Stomach (tissue), 9 donors: ENCODE results near the gene ALK. TPM values are rescaled to one million over a fixed set of nuclear protein-coding genes. Genes with fewer than 3 reads are reported as not detected.

Experiments
- DNase-seq, 2 donors: peaks; one replicate each; pipeline versions ENCODE4 v3.0.0 to v3.0.0-alpha.2; 2013 to 2019
- H3K27ac ChIP-seq, 5 donors: fragments of 200-600 bp in 4 of 5; sonication (generic) in 4 of 5; one replicate each; pipeline ENCODE4 v1.5.1; 2013 to 2019; ENCODE audit warnings: mild to moderate bottlenecking in 1 of 5, moderate library complexity in 1 of 5
- H3K27me3 ChIP-seq, 3 donors: fragments of 200-600 bp; sonication (generic); one replicate each; pipeline ENCODE4 v1.5.1; 2017 to 2019; ENCODE audit warnings: mixed run types in 1 of 3
- H3K36me3 ChIP-seq, 4 donors: fragments of 200-600 bp; sonication (generic); 1 replicate in 3 of 4; 2 replicates in 1 of 4; pipeline ENCODE4 v1.5.1; 2016 to 2019
- H3K4me1 ChIP-seq, 4 donors: fragments of 200-600 bp; sonication (generic); one replicate each; pipeline ENCODE4 v1.5.1; 2016 to 2019
- H3K4me3 ChIP-seq, 4 donors: fragments of 200-600 bp; sonication (generic) in 3 of 4; one replicate each; pipeline ENCODE4 v1.5.1; 2016 to 2019; ENCODE audit warnings: mild to moderate bottlenecking in 1 of 4
- H3K9me3 ChIP-seq, 4 donors: fragments of 200-600 bp; sonication (generic); one replicate each; pipeline ENCODE4 v1.5.1; 2016 to 2019
- EP300 ChIP-seq: sonication (generic); formaldehyde crosslinking; IDR thresholded peaks from one replicate; pipeline ENCODE4 v1.6.1; 2017; ENCODE audit warnings: antibody characterized with exemption
- POLR2A ChIP-seq, 4 donors: fragments of 450-650 bp; IDR thresholded peaks; one replicate each; pipeline ENCODE4 v1.6.1; 2016; ENCODE audit warnings: antibody characterized with exemption in 4 of 4, control low read depth in 2 of 4, mild to moderate bottlenecking in 1 of 4, moderate library complexity in 1 of 4
- POLR2AphosphoS5 ChIP-seq, 3 donors: sonication (generic); formaldehyde crosslinking; IDR thresholded peaks; one replicate each; pipeline ENCODE4 v1.6.1; 2016; ENCODE audit warnings: antibody characterized with exemption in 3 of 3
- WGBS, 5 donors: extraction: QIAGEN DNeasy Blood & Tissue Kit in 3 of 5; methylation state at CpG; one replicate each; pipeline versions ENCODE4 v1.1.5 to v1.1.7; 2013 to 2018; 5-methylcytosine and 5-hydroxymethylcytosine counted together
- intact Hi-C: fragments of 100-400 bp; cut with DNase I; formaldehyde crosslinking; loops from one replicate; pipeline ENCODE4 v1.15.1; 2023; ENCODE audit warnings: low total_unique reads
- polyA plus RNA-seq, 3 donors: library from polyadenylated mRNA; stranded (reverse); fragments of 200-250 nt; gene quantifications; one replicate each; pipeline ENCODE4 v1.2.3, GENCODE V29; 2013
- total RNA-seq, 5 donors: library from RNA; depleted of rRNA; stranded (reverse); fragments of >200 nt; gene quantifications; one replicate each; pipeline versions ENCODE4 v1.1.0 to v1.2.3, GENCODE V29; 2014 to 2016
- TF ChIP-seq, protein P1 (sequence below), 7 experiments: fragments of 450-650 bp in 4 of 7; fragments of 200-600 bp in 3 of 7; sonication (generic) in 3 of 7; IDR thresholded peaks; one replicate each; pipeline ENCODE4 v1.5.1; 2016 to 2019; ENCODE audit warnings: antibody characterized with exemption in 7 of 7, control low read depth in 2 of 7, mild to moderate bottlenecking in 1 of 7
- donor health status: healthy with polysubstance abuse.
- donor health status: Bipolar disorder and iron deficiency.
- donor health status: healthy.

The ALK gene
- total and polyA plus RNA-seq, 8 donors = 0.13 to 0.92 TPM; not detected in 6

DNA sequence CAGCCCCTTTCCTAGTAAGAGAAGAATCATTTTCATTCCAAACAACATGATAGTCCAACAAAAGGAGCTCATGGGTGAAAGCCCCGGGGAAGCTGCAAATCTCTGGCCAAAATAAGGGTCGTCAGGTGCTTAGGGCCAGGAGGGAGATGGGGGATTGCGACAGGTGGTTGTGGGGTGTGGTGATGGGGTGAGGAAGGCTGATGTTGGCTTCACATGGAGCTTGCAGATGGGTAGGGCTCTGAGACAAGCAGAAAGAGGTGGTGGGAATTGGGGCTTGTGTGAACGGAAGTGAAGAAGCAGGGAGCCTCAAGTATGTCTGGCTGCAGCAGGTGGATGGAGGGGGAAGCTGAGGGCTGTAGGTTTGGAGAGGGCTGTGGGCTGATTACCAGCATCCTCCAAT is 680.0 kb downstream of the ALK start:
- Histone ChIP-seq H3K36me3 (no peaks in the 10 kb centered on the region), H3K9me3 (no peaks in the 10 kb centered on the region), H3K4me1 (no peaks in the 10 kb centered on the region), H3K27ac (no peak overlapping the region), H3K4me3 (no peak overlapping the region), H3K27me3 (peaks cover 0 to 50% (median 0%) of the 10 kb centered on the region in 3 donors)
- intact Hi-C loops = no loop called here
- no peak for DNase-seq
- no peak for TF ChIP-seq EP300
- TF ChIP-seq, protein P1, sequence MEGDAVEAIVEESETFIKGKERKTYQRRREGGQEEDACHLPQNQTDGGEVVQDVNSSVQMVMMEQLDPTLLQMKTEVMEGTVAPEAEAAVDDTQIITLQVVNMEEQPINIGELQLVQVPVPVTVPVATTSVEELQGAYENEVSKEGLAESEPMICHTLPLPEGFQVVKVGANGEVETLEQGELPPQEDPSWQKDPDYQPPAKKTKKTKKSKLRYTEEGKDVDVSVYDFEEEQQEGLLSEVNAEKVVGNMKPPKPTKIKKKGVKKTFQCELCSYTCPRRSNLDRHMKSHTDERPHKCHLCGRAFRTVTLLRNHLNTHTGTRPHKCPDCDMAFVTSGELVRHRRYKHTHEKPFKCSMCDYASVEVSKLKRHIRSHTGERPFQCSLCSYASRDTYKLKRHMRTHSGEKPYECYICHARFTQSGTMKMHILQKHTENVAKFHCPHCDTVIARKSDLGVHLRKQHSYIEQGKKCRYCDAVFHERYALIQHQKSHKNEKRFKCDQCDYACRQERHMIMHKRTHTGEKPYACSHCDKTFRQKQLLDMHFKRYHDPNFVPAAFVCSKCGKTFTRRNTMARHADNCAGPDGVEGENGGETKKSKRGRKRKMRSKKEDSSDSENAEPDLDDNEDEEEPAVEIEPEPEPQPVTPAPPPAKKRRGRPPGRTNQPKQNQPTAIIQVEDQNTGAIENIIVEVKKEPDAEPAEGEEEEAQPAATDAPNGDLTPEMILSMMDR (IDR thresholded peaks at IDR 0.05) = no peak
- TF ChIP-seq POLR2AphosphoS5 (IDR thresholded peaks at IDR 0.05) = no peak
- no peak for TF ChIP-seq POLR2A (IDR thresholded peaks at IDR 0.05)
- WGBS, 5 donors = 84 to 92% (median 87%) methylated on average over 4 of the region's 4 CpGs

DNA sequence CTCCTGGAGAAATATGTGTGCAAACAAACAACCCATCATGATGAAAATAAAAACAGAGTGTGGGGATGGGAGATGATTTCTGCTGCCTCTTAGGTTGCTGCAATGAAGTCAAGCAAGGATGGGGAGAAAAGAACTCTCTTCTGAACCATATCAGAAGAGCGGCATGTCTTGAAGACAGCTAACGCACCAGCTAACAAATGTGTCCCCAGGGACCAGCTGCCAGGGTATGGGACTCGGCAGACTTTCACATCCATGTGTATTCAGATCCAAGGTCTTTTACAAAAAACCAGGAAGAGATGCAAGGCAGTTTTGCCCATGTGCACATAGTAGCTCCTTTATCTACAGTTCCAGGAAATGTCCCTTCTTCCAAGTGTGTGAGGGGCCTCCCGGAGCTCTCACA is 680.8 kb downstream of the ALK start:
- Histone ChIP-seq H3K36me3 (no peaks in the 10 kb centered on the region), H3K9me3 (no peaks in the 10 kb centered on the region), H3K27me3 (peaks cover 0 to 54% (median 0%) of the 10 kb centered on the region in 3 donors), H3K4me3 (no peak overlapping the region), H3K4me1 (no peaks in the 10 kb centered on the region), H3K27ac (no peak overlapping the region)
- TF ChIP-seq EP300 (no peak), POLR2A (IDR thresholded peaks at IDR 0.05) (no peak), POLR2AphosphoS5 (IDR thresholded peaks at IDR 0.05) (no peak)
- TF ChIP-seq, protein P1 (IDR thresholded peaks at IDR 0.05) = no peak
- intact Hi-C loops = no loop called here
- no peak for DNase-seq
- 79 to 87% (median 82%) methylated on average over 4 of the region's 4 CpGs for WGBS, 5 donors

DNA sequence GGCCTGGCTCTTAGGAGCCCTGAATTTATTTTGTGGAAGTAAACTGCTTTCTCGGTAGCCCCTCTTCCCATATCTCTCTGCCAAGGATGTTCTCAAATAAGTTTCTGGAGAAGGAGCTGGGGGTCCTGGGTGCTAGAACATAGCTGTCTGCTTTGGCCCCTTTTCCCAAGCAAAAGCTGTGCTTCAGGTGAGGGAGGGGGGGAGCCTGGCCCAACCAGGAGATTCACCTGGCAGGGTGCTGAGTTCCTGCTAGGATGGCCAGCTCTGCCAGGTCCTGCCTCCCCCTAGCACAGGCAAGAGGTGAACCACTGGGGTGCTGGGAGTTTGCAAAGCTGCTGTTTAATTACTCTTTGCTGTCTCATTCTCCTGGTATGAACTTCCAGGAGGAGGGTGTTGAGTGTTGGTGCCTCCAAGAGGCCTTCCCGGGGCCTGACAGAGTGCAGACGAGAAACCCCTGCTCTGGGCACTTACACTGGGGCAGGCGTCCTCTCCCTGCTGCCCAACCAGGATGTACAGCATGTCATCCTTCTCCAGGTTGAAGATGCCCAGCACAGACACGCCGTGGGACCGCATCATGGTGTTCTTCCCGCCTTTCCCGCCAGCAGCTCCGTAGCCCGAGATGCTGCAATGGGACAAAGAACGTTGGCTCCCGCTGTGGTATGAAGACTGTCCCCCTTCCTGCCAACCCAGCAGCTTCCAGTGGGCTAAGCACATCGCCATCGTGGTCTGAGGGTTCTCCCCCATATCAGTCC is 682.0 kb downstream of the ALK start:
- H3K4me3 ChIP-seq = no peak overlapping the region
- no peaks in the 10 kb centered on the region for H3K4me1 ChIP-seq
- peaks cover 0 to 54% (median 0%) of the 10 kb centered on the region in 3 donors for H3K27me3 ChIP-seq
- H3K27ac ChIP-seq = no peak overlapping the region
- H3K9me3 ChIP-seq = no peaks in the 10 kb centered on the region
- no peak for DNase-seq
- WGBS, 5 donors = 78 to 90% (median 85%) methylated on average over 15 of the region's 15 CpGs
- TF ChIP-seq POLR2AphosphoS5 (IDR thresholded peaks at IDR 0.05) (no peak), POLR2A (IDR thresholded peaks at IDR 0.05) (no peak), EP300 (no peak)
- TF ChIP-seq, protein P1 (IDR thresholded peaks at IDR 0.05) = no peak
- no peaks in the 10 kb centered on the region for H3K36me3 ChIP-seq
- intact Hi-C loops = no loop called here

DNA sequence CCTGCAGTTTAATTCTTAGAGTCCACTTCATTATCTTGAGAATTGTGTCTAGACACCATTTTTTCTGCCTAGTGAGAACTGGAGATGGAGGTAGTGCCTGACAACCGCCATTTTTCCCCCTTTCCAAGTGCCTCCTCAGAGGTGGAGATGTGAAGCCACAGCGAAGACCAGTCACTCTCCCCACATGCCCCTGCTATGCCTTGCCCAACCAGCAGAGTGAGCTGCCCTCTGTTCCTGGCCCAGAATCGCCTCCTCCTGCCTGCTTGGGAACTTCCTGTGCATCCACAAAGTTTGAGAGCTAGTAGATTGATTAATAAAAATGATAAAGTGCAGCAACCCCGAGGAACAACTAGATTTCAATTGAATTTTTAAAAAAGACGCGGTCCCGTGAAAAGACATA is 682.9 kb downstream of the ALK start:
- no peak for TF ChIP-seq POLR2A (IDR thresholded peaks at IDR 0.05)
- TF ChIP-seq, protein P1 (IDR thresholded peaks at IDR 0.05) = peak in 4 of 7 experiments; percentile 16 to 56 (median 42)
- Histone ChIP-seq H3K4me1 (no peaks in the 10 kb centered on the region), H3K4me3 (no peak overlapping the region), H3K27me3 (peaks cover 0 to 54% (median 0%) of the 10 kb centered on the region in 3 donors), H3K27ac (no peak overlapping the region), H3K9me3 (no peaks in the 10 kb centered on the region), H3K36me3 (no peaks in the 10 kb centered on the region)
- 56 to 67% (median 63%) methylated on average over 7 of the region's 7 CpGs for WGBS, 5 donors
- DNase-seq = peak in 1 of 2 donors; percentile 26
- intact Hi-C loops = no loop called here
